Measurements from ENCODE around the gene ARHGAP23. TPM values are rescaled to one million over a fixed set of nuclear protein-coding genes. Genes with fewer than 3 reads are reported as not detected.
A peak's percentile ranks its signal among the peaks of the same experiment; 100 is the strongest.

The ARHGAP23 gene
- total and polyA plus RNA-seq, 2 donors (not counting 3 experiments of a cell fraction or from before 2014, with no cell fraction given), result 25.4 to 190 TPM

GRCh38 chr17:38451840-38452529, 23.7 kb downstream of the ARHGAP23 start:
- peaks cover 76% of the 10 kb centered on the region for H3K4me1 ChIP-seq (ENCODE audit: control insufficient read depth, extremely low read depth, insufficient read depth, low read length)
- no TSS peak for BruUV-seq (replicated peaks)
- H3K27ac ChIP-seq (ENCODE audit: insufficient read depth, low read depth, low read length), result peak overlapping the region; percentile 94
- H3K27me3 ChIP-seq (ENCODE audit: control insufficient read depth in 2 of 2, insufficient read depth in 2 of 2, low read length in 2 of 2), result no peaks in the 10 kb centered on the region
- DNase-seq (ENCODE audit: low read depth, low spot score) (peak; percentile 95), FAIRE-seq (no peak)
- H2AFZ ChIP-seq (ENCODE audit: low read depth, low read length), result no peak overlapping the region
- dilution Hi-C loops (cut with MboI; ENCODE audit: extremely low pct_ligation_motif_present, low sequenced_read_pairs) (no loop called here), intact Hi-C loops (cut with micrococcal nuclease) (loop anchor here (1.0 kb wide), 3 partner anchors 12 to 27 kb away; no protein-coding TSS in a partner anchor)
- no peaks in the 10 kb centered on the region for H3K9me3 ChIP-seq (replicated peaks; ENCODE audit: control insufficient read depth, insufficient read depth, low read length)
- H3K4me3 ChIP-seq (replicated peaks in 1 of 3; ENCODE audit: insufficient read depth in 1 of 3, low read depth in 1 of 3, low read length in 3 of 3), result peak overlapping the region in 2 of 3 experiments; percentile 21 to 39
- H4K20me1 ChIP-seq (replicated peaks; ENCODE audit: control insufficient read depth, extremely low read depth, insufficient read depth, low read length), result no peaks in the 10 kb centered on the region
- no peaks in the 10 kb centered on the region for H3K36me3 ChIP-seq (ENCODE audit: control insufficient read depth in 2 of 2, extremely low read depth in 1 of 2, insufficient read depth in 2 of 2, low read length in 2 of 2)
- CTCF ChIA-PET, result interaction anchor here (0.8 to 3.0 kb wide), 11 partner anchors 8 to 103 kb away, joined by 3 to 20 read pairs (median 5); partner anchors contain the start of gene ARHGAP23
- POLR2A ChIA-PET, result interaction anchor here (0.7 to 1.9 kb wide), 3 partner anchors 13 to 1501 kb away, joined by 3 to 11 read pairs (median 3); no protein-coding TSS in a partner anchor
- peak overlapping the region; percentile 68 for H3K4me2 ChIP-seq (ENCODE audit: insufficient read depth, low read length)
- H3K79me2 ChIP-seq (ENCODE audit: control insufficient read depth, insufficient read depth, low read length), result peaks cover 75% of the 10 kb centered on the region
- H3K9ac ChIP-seq (replicated peaks; ENCODE audit: extremely low read depth, insufficient read depth, low read length), result peak overlapping the region; percentile 83
- no peaks in the 10 kb centered on the region for H3K9me1 ChIP-seq (replicated peaks; ENCODE audit: control insufficient read depth, extremely low read depth, insufficient read depth, low read length)
- TF ChIP-seq JUN (IDR thresholded peaks at IDR 0.05; ENCODE audit: borderline replicate concordance, insufficient read depth, insufficient read length, low read depth) (no peak), POLR2AphosphoS5 (IDR thresholded peaks at IDR 0.05; ENCODE audit: insufficient read depth, low read depth, low read length) (peak; percentile 95), MAX (IDR thresholded peaks at IDR 0.05; ENCODE audit: insufficient read depth, insufficient read length) (peak; percentile 30), MYC (IDR thresholded peaks at IDR 0.05; ENCODE audit: low read depth, low read length) (peak; percentile 97), POLR2A (IDR thresholded peaks at IDR 0.05; ENCODE audit: low read depth, low read length) (peak; percentile 78), GATA2 (IDR thresholded peaks at IDR 0.05; ENCODE audit: insufficient read depth, insufficient read length, low read depth, low read length) (no peak), EZH2 (IDR thresholded peaks at IDR 0.05; ENCODE audit: borderline replicate concordance, low read depth, low read length, severe bottlenecking) (no peak), CTCF (IDR thresholded peaks at IDR 0.05; ENCODE audit: extremely low read depth in 1 of 2, insufficient read depth in 1 of 2, low read depth in 1 of 2, low read length in 2 of 2) (no peak), FOS (IDR thresholded peaks at IDR 0.05; ENCODE audit: borderline replicate concordance, insufficient read depth, low read length) (peak; percentile 72)
